CD8-positive, alpha-beta memory T cell (primary cell): ENCODE data around the gene ZNF670. TPM values are rescaled to one million over a fixed set of nuclear protein-coding genes. Genes with fewer than 3 reads are reported as not detected.

Experiments used
- CTCF ChIA-PET: fragments of 350-600 bp; sonication (Branson Sonifier 250); formaldehyde crosslinking; loops from one replicate; lab custom pipeline; 2021; ENCODE audit warnings: antibody characterized with exemption; lab: Charles Lee
- POLR2A ChIA-PET: fragments of 350-600 bp; sonication (Branson Sonifier 250); formaldehyde crosslinking; loops from one replicate; lab custom pipeline; 2021; ENCODE audit warnings: antibody characterized with exemption; lab: Charles Lee
- DNase-seq, 5 donors: peaks; one replicate each; pipeline versions ENCODE4 v3.0.0 to v3.0.0-alpha.2; 2020 to 2022; ENCODE audit warnings: mixed read lengths in 1 of 5
- H3K27ac ChIP-seq: one replicate; pipeline ENCODE4 v1.7.0; 2013; ENCODE audit warnings: low read depth, mild to moderate bottlenecking, low read length, moderate library complexity
- H3K27me3 ChIP-seq: 2 replicates; pipeline ENCODE4 v1.7.0; 2013; ENCODE audit warnings: low read length, mild to moderate bottlenecking; ENCODE audit not compliant: insufficient read depth, poor library complexity, severe bottlenecking
- H3K36me3 ChIP-seq: 2 replicates; pipeline ENCODE4 v1.7.0; 2013; ENCODE audit warnings: mild to moderate bottlenecking, low read length, moderate library complexity; ENCODE audit not compliant: insufficient read depth
- H3K4me1 ChIP-seq: 2 replicates; pipeline ENCODE4 v1.7.0; 2013; ENCODE audit warnings: mild to moderate bottlenecking, low read length, moderate library complexity; ENCODE audit not compliant: insufficient read depth
- H3K4me3 ChIP-seq: 2 replicates; pipeline ENCODE4 v1.7.0; 2013; ENCODE audit warnings: mild to moderate bottlenecking, low read length
- H3K9me3 ChIP-seq: 2 replicates; pipeline ENCODE4 v1.7.0; 2013; ENCODE audit warnings: mild to moderate bottlenecking, low read length
- H3K27ac Mint-ChIP-seq, 8 donors: one replicate each; pipeline ENCODE4 v1.8.0; 2020 to 2021; ENCODE audit warnings: mixed read lengths in 8 of 8, mild to moderate bottlenecking in 6 of 8, inconsistent platforms in 3 of 8, moderate library complexity in 3 of 8
- H3K27me3 Mint-ChIP-seq, 2 donors: one replicate each; pipeline ENCODE4 v1.8.0; 2020 to 2021; ENCODE audit warnings: mixed read lengths in 2 of 2, mild to moderate bottlenecking in 1 of 2, moderate library complexity in 1 of 2
- H3K36me3 Mint-ChIP-seq, 3 donors: one replicate each; pipeline ENCODE4 v1.8.0; 2020 to 2021; ENCODE audit warnings: mixed read lengths in 3 of 3, inconsistent platforms in 1 of 3, mild to moderate bottlenecking in 1 of 3
- H3K4me1 Mint-ChIP-seq, 3 donors: one replicate each; pipeline ENCODE4 v1.8.0; 2020 to 2021; ENCODE audit warnings: mixed read lengths in 3 of 3, inconsistent platforms in 1 of 3, mild to moderate bottlenecking in 1 of 3
- H3K4me3 Mint-ChIP-seq, 7 donors: one replicate each; pipeline ENCODE4 v1.8.0; 2020 to 2021; ENCODE audit warnings: mixed read lengths in 7 of 7, mild to moderate bottlenecking in 6 of 7, moderate library complexity in 4 of 7, inconsistent platforms in 2 of 7
- H3K9me3 Mint-ChIP-seq, 5 donors: one replicate each; pipeline ENCODE4 v1.8.0; 2020 to 2022; ENCODE audit warnings: mixed read lengths in 5 of 5, mild to moderate bottlenecking in 3 of 5, moderate library complexity in 2 of 5, inconsistent platforms in 1 of 5
- polyA plus RNA-seq: library from polyadenylated mRNA; unstranded; fragments of 300-500 nt; fragmentation: Illumina TruSeq; gene quantifications from one replicate; pipeline ENCODE4 v1.2.3, GENCODE V29; 2021
- total RNA-seq, 2 experiments: library from RNA; stranded (reverse); gene quantifications; one replicate each; pipeline ENCODE4 v1.2.3, GENCODE V29; 2021

ZNF670 gene
- total and polyA plus RNA-seq, 3 experiments from 2014 or later, result 1.3 to 3.2 (median 3.1) TPM

- Histone ChIP-seq H3K4me3 (no peak overlapping the region), H3K4me1 (no peaks in the 10 kb centered on the region), H3K27ac (no peak overlapping the region), H3K27me3 (no peaks in the 10 kb centered on the region), H3K36me3 (no peaks in the 10 kb centered on the region), H3K9me3 (no peaks in the 10 kb centered on the region)
- DNase-seq, result peak in 1 of 5 donors; percentile 25
- H3K4me3 Mint-ChIP-seq, result no peak overlapping the region
- H3K9me3 Mint-ChIP-seq, result peaks cover 0 to 2% (median 0%) of the 10 kb centered on the region in 5 donors
- CTCF ChIA-PET, result interaction anchor here (1.0 kb wide), 1 partner anchor 11 kb away, joined by 4 read pairs; no protein-coding TSS in a partner anchor
- H3K36me3 Mint-ChIP-seq, result no peaks in the 10 kb centered on the region
- H3K4me1 Mint-ChIP-seq, result no peaks in the 10 kb centered on the region
- POLR2A ChIA-PET, result no interaction called here
- H3K27ac Mint-ChIP-seq, result no peak overlapping the region
- no peaks in the 10 kb centered on the region for H3K27me3 Mint-ChIP-seq
Measured at GRCh38 chr1:247118946-247119446, 40.4 kb upstream of the ZNF670 start.

DNA sequence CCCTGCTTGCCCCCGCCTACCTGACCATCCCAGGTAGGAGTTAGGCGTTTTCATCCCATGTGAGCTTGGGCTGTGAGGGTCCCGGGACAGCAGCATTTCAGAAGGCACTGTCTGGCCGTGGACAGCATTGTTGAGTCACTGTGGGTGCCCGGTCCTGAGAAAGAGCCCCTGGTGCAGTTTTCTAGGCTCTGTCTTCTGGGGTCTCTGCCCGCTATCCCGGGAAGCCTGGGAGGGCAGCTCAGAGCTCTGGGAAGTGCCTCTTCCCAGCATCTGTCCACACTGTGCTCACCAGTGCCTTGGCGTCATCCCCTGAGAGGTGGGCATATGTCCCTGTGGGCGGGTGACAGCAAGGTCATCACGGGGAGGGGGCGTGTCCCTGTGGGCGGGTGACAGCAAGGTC, 36.9 kb upstream of the ZNF670 start:
- CTCF ChIA-PET, result no interaction called here
- Histone ChIP-seq H3K27me3 (peaks cover 4% of the 10 kb centered on the region), H3K27ac (no peak overlapping the region), H3K36me3 (no peaks in the 10 kb centered on the region), H3K4me3 (no peak overlapping the region), H3K9me3 (no peaks in the 10 kb centered on the region), H3K4me1 (peaks cover 4% of the 10 kb centered on the region)
- Mint-ChIP-seq H3K27ac (no peak overlapping the region), H3K36me3 (no peaks in the 10 kb centered on the region), H3K9me3 (no peaks in the 10 kb centered on the region), H3K4me3 (no peak overlapping the region), H3K27me3 (peaks cover 10 to 18% of the 10 kb centered on the region in 2 donors), H3K4me1 (peaks cover 5 to 9% (median 6%) of the 10 kb centered on the region in 3 donors)
- no peak for DNase-seq
- POLR2A ChIA-PET, result interaction anchor here (0.5 kb wide), 1 partner anchor 345 kb away, joined by 4 read pairs; no protein-coding TSS in a partner anchor

- Mint-ChIP-seq H3K4me1 (peaks cover 6 to 10% (median 6%) of the 10 kb centered on the region in 3 donors), H3K36me3 (no peaks in the 10 kb centered on the region), H3K27me3 (peaks cover 12 to 18% of the 10 kb centered on the region in 2 donors), H3K9me3 (no peaks in the 10 kb centered on the region), H3K4me3 (no peak overlapping the region), H3K27ac (no peak overlapping the region)
- ChIA-PET CTCF (no interaction called here), POLR2A (interaction anchor here (0.5 kb wide), 1 partner anchor 346 kb away, joined by 4 read pairs; no protein-coding TSS in a partner anchor)
- no peaks in the 10 kb centered on the region for H3K36me3 ChIP-seq
- H3K9me3 ChIP-seq, result no peaks in the 10 kb centered on the region
- peaks cover 5% of the 10 kb centered on the region for H3K27me3 ChIP-seq
- DNase-seq, result no peak
- H3K4me1 ChIP-seq, result peaks cover 6% of the 10 kb centered on the region
- no peak overlapping the region for H3K4me3 ChIP-seq
- H3K27ac ChIP-seq, result no peak overlapping the region
Measured at GRCh38 chr1:247115141-247115510, 36.5 kb upstream of the ZNF670 start.

- no peaks in the 10 kb centered on the region for H3K36me3 ChIP-seq
Measured at GRCh38 chr1:247114351-247115140, 35.9 kb upstream of the ZNF670 start.

DNA sequence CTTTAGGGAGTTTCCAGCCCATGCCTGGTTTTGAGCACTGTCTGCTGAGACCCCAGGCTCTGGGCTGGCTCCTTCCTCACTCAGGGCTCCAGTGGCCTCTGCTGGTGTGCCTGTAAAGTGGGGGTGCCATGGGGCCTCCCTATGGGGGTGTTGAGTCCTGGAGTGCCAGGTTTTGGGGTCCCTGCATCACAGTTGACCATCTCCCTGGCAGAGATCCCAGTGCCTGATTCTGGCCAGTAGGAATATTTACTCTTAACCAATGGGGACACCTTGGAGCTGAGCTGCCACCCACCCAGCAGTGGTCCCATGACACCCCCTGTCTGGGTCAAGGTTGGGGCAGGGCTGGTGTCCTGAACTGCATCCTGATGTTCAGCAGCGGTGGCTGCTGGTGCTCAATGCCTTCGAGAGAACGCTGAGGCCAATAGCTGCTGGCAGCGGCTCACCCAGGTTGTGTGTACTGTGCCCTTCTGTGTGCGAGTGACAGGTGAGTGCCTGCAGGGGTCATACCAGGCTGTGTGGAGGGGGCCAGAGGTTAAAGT, 35.2 kb upstream of the ZNF670 start:
- Mint-ChIP-seq H3K27me3 (peaks cover 24 to 31% of the 10 kb centered on the region in 2 donors), H3K27ac (no peak overlapping the region), H3K4me3 (peak overlapping the region in 5 of 7 donors; percentile 14 to 65 (median 37)), H3K36me3 (no peaks in the 10 kb centered on the region), H3K4me1 (peaks cover 9 to 13% (median 12%) of the 10 kb centered on the region in 3 donors), H3K9me3 (peaks cover 0 to 7% (median 0%) of the 10 kb centered on the region in 5 donors)
- ChIA-PET POLR2A (no interaction called here), CTCF (no interaction called here)
- no peak for DNase-seq
- no peaks in the 10 kb centered on the region for H3K36me3 ChIP-seq
- no peak overlapping the region for H3K4me3 ChIP-seq
- H3K27me3 ChIP-seq, result peaks cover 5% of the 10 kb centered on the region
- peaks cover 6% of the 10 kb centered on the region for H3K4me1 ChIP-seq
- H3K27ac ChIP-seq, result no peak overlapping the region
- no peaks in the 10 kb centered on the region for H3K9me3 ChIP-seq

More at GRCh38 chr1:247114351-247115140, 35.9 kb upstream of the ZNF670 start:
- Histone ChIP-seq H3K4me1 (peaks cover 6% of the 10 kb centered on the region), H3K27ac (no peak overlapping the region), H3K9me3 (no peaks in the 10 kb centered on the region), H3K27me3 (peaks cover 5% of the 10 kb centered on the region), H3K4me3 (no peak overlapping the region)
- ChIA-PET POLR2A (interaction anchor here (0.5 kb wide), 1 partner anchor 346 kb away, joined by 4 read pairs; no protein-coding TSS in a partner anchor), CTCF (no interaction called here)
- Mint-ChIP-seq H3K4me1 (peaks cover 8 to 13% (median 11%) of the 10 kb centered on the region in 3 donors), H3K27me3 (peaks cover 17 to 24% of the 10 kb centered on the region in 2 donors), H3K27ac (peak overlapping the region in 1 of 8 donors; percentile 23), H3K36me3 (no peaks in the 10 kb centered on the region), H3K4me3 (peak overlapping the region in 1 of 7 donors; percentile 61), H3K9me3 (peaks cover 0 to 4% (median 0%) of the 10 kb centered on the region in 5 donors)
- DNase-seq, result no peak

DNA sequence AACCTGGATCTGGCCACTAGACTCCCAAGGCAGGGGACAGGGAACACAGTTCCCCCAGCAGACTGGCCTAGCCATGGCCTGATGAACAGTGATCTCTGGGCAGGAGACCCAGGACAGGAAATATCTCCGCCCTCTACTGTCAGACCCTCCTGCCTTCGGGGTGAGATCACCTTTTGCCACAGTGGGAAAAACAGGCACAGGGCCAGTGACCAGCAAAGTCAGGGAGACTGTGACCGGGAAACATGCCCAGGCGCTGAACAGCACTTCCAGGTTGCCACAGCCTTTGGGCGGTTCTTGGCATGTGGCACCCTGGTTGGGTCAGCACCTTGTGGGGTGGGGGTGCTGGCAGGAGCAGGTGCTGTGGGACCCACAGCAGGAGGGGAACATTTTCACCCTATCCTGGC, 34.5 kb upstream of the ZNF670 start:
- H3K4me3 Mint-ChIP-seq, result peak overlapping the region in 6 of 7 donors; percentile 8 to 69 (median 40)
- Histone ChIP-seq H3K4me1 (peaks cover 6% of the 10 kb centered on the region), H3K36me3 (no peaks in the 10 kb centered on the region), H3K27ac (no peak overlapping the region), H3K4me3 (no peak overlapping the region), H3K27me3 (peaks cover 5% of the 10 kb centered on the region), H3K9me3 (no peaks in the 10 kb centered on the region)
- no peaks in the 10 kb centered on the region for H3K36me3 Mint-ChIP-seq
- no peak overlapping the region for H3K27ac Mint-ChIP-seq
- peaks cover 0 to 7% (median 0%) of the 10 kb centered on the region in 5 donors for H3K9me3 Mint-ChIP-seq
- H3K4me1 Mint-ChIP-seq, result peaks cover 9 to 13% (median 12%) of the 10 kb centered on the region in 3 donors
- DNase-seq, result no peak
- ChIA-PET CTCF (no interaction called here), POLR2A (no interaction called here)
- peaks cover 30 to 38% of the 10 kb centered on the region in 2 donors for H3K27me3 Mint-ChIP-seq

GRCh38 chr1:247112479-247112781, 33.8 kb upstream of the ZNF670 start:
- Histone ChIP-seq H3K27me3 (peaks cover 5% of the 10 kb centered on the region), H3K27ac (no peak overlapping the region), H3K36me3 (no peaks in the 10 kb centered on the region), H3K9me3 (no peaks in the 10 kb centered on the region), H3K4me3 (no peak overlapping the region), H3K4me1 (peaks cover 6% of the 10 kb centered on the region)
- peak overlapping the region; percentile 43 to 86 (median 63) for H3K4me3 Mint-ChIP-seq
- CTCF ChIA-PET, result no interaction called here
- POLR2A ChIA-PET, result no interaction called here
- H3K27ac Mint-ChIP-seq, result no peak overlapping the region
- peaks cover 37 to 45% of the 10 kb centered on the region in 2 donors for H3K27me3 Mint-ChIP-seq
- H3K9me3 Mint-ChIP-seq, result peaks cover 0 to 8% (median 0%) of the 10 kb centered on the region in 5 donors
- no peak for DNase-seq
- H3K4me1 Mint-ChIP-seq, result peaks cover 9 to 13% (median 12%) of the 10 kb centered on the region in 3 donors
- peaks cover 0 to 1% (median 0%) of the 10 kb centered on the region in 3 donors for H3K36me3 Mint-ChIP-seq
